Measurements from ENCODE around the gene CASP3.

Gene CASP3

GRCh38 chr4:184688447-184688846 lies 39.2 kb upstream of the CASP3 start:
- no peak for TF ChIP-seq CTCF (IDR thresholded peaks at IDR 0.05; ENCODE audit: borderline replicate concordance, insufficient read depth, low read depth, low read length)
- no peak overlapping the region for H3K4me3 ChIP-seq (ENCODE audit: low read depth, low read length)

- no peak overlapping the region for H3K4me3 ChIP-seq (ENCODE audit: low read depth, low read length)
- no peak for TF ChIP-seq CTCF (IDR thresholded peaks at IDR 0.05; ENCODE audit: borderline replicate concordance, insufficient read depth, low read depth, low read length)
These were observed 38.8 kb upstream of the CASP3 start for GRCh38 chr4:184688005-184688404.

GRCh38 chr4:184684491-184685189 lies 35.4 kb upstream of the CASP3 start:
- TF ChIP-seq CTCF (IDR thresholded peaks at IDR 0.05; ENCODE audit: borderline replicate concordance, insufficient read depth, low read depth, low read length): no peak
- H3K4me3 ChIP-seq (ENCODE audit: low read depth, low read length): no peak overlapping the region

- no peak overlapping the region for H3K4me3 ChIP-seq (ENCODE audit: low read depth, low read length)
- no peak for TF ChIP-seq CTCF (IDR thresholded peaks at IDR 0.05; ENCODE audit: borderline replicate concordance, insufficient read depth, low read depth, low read length)
These were observed 32.7 kb upstream of the CASP3 start for GRCh38 chr4:184681916-184682315.

- no peak overlapping the region for H3K4me3 ChIP-seq (ENCODE audit: low read depth, low read length)
- TF ChIP-seq CTCF (IDR thresholded peaks at IDR 0.05; ENCODE audit: borderline replicate concordance, insufficient read depth, low read depth, low read length): no peak
These were observed 31.5 kb upstream of the CASP3 start for GRCh38 chr4:184680698-184681097.

GRCh38 chr4:184675821-184676492 lies 26.7 kb upstream of the CASP3 start:
- no peak overlapping the region for H3K4me3 ChIP-seq (ENCODE audit: low read depth, low read length)
- TF ChIP-seq CTCF (IDR thresholded peaks at IDR 0.05; ENCODE audit: borderline replicate concordance, insufficient read depth, low read depth, low read length): no peak

- TF ChIP-seq CTCF (IDR thresholded peaks at IDR 0.05; ENCODE audit: borderline replicate concordance, insufficient read depth, low read depth, low read length): no peak
- H3K4me3 ChIP-seq (ENCODE audit: low read depth, low read length): no peak overlapping the region
These were observed 25.8 kb upstream of the CASP3 start for GRCh38 chr4:184675018-184675417.

All from GM12875 (cell line).